Small intestine (tissue), 7 donors: ENCODE measurements around the gene ABR. TPM values are rescaled to one million over a fixed set of nuclear protein-coding genes. Genes with fewer than 3 reads are reported as not detected.
"Not testable (repeated sequence)": the region's sequence is repeated elsewhere in the genome, so short reads cannot be mapped to it uniquely, and the experiment has no call there.

ENCODE experiments used
- DNase-seq, 2 donors: peaks; one replicate each; pipeline versions ENCODE4 v3.0.0 to v3.0.0-alpha.2; 2013
- FAIRE-seq: peaks from 2 replicates; lab custom pipeline; 2012; peaks lifted over from hg19 to GRCh38; lab: Jason Lieb, UNC
- H3K27ac ChIP-seq, 3 donors: one replicate each; pipeline ENCODE4 v1.5.1; 2013; ENCODE audit warnings: low read length in 2 of 3, mild to moderate bottlenecking in 2 of 3, control low read depth in 1 of 3, inconsistent platforms in 1 of 3, low read depth in 1 of 3, moderate library complexity in 1 of 3
- H3K27me3 ChIP-seq, 3 donors: one replicate each; pipeline ENCODE4 v1.6.1; 2013; ENCODE audit warnings: low read length in 3 of 3, inconsistent platforms in 1 of 3; ENCODE audit not compliant: control insufficient read depth in 3 of 3, insufficient read depth in 3 of 3
- H3K36me3 ChIP-seq, 3 donors: one replicate each; pipeline ENCODE4 v1.6.1; 2013; ENCODE audit warnings: low read length in 3 of 3, inconsistent platforms in 1 of 3, low read depth in 1 of 3, mild to moderate bottlenecking in 1 of 3, moderate library complexity in 1 of 3; ENCODE audit not compliant: control insufficient read depth in 3 of 3, insufficient read depth in 2 of 3
- H3K4me1 ChIP-seq, 3 donors: one replicate each; pipeline ENCODE4 v1.6.1; 2013; ENCODE audit warnings: low read length in 2 of 3, inconsistent platforms in 1 of 3, low read depth in 1 of 3, mild to moderate bottlenecking in 1 of 3, moderate library complexity in 1 of 3; ENCODE audit not compliant: control insufficient read depth in 3 of 3, insufficient read depth in 2 of 3
- H3K4me3 ChIP-seq, 3 donors: one replicate each; pipeline ENCODE4 v1.5.1; 2013; ENCODE audit warnings: low read length in 3 of 3, control low read depth in 1 of 3, inconsistent platforms in 1 of 3, low read depth in 1 of 3, mild to moderate bottlenecking in 1 of 3, moderate library complexity in 1 of 3
- H3K9me3 ChIP-seq, 2 donors: one replicate each; pipeline ENCODE4 v1.6.1; 2013; ENCODE audit warnings: low read depth in 1 of 2, low read length in 1 of 2; ENCODE audit not compliant: control insufficient read depth in 2 of 2, insufficient read depth in 1 of 2
- WGBS, 3 donors: extraction: QIAGEN DNeasy Blood & Tissue Kit; methylation state at CpG; one replicate each; pipeline ENCODE4 v1.1.7; 2013; 5-methylcytosine and 5-hydroxymethylcytosine counted together
- polyA plus RNA-seq, 4 donors: library from polyadenylated mRNA; stranded (reverse) in 3 of 4; unstranded in 1 of 4; fragments of 200-250 nt in 3 of 4; fragments of 120-200 nt in 1 of 4; gene quantifications; one replicate each; pipeline versions ENCODE4 v1.2.1 to v1.2.3, GENCODE V29; 2013
- donor health status: healthy with polysubstance abuse.
- donor health status: control.
- donor health status: control.
- donor health status: Bipolar disorder and iron deficiency.
- donor health status: healthy.

Gene ABR
- polyA plus RNA-seq, 4 donors = 69.8 to 131 (median 83.5) TPM

DNA sequence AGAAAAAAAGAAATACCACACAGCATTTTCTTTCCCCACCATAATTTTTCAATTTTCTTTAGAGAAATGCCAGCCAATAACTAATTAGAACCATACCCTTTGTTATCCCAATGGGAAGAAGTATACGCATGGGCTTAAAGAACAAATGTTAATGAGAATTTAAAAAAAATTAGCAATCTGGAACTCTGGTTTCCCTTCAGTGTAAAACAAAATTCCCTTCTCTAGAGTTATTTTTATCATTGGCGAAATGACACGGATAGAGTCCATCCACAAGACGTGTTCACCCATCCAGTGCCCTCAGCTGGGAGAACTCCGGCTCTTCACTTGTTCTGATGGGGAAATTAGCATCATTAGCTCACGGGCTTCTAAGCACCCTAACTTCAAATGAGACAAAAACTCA, 203.5 kb downstream of the ABR start:
- FAIRE-seq (no peak), DNase-seq (no peak)
- WGBS, 3 donors = 79 to 86% (median 84%) methylated on average over 6 of the region's 6 CpGs
- Histone ChIP-seq H3K27me3 (peaks cover 0 to 27% (median 5%) of the 10 kb centered on the region in 3 donors), H3K27ac (no peak overlapping the region), H3K36me3 (peaks cover 0 to 2% (median 0%) of the 10 kb centered on the region in 3 donors), H3K4me1 (peaks cover 0 to 12% (median 0%) of the 10 kb centered on the region in 3 donors), H3K9me3 (peaks cover 0 to 2% of the 10 kb centered on the region in 2 donors), H3K4me3 (no peak overlapping the region)

GRCh38 chr17:975371-975915, 204.3 kb downstream of the ABR start:
- Histone ChIP-seq H3K4me3 (no peak overlapping the region), H3K27ac (no peak overlapping the region), H3K4me1 (peaks cover 0 to 8% (median 0%) of the 10 kb centered on the region in 3 donors), H3K36me3 (peaks cover 0 to 2% (median 0%) of the 10 kb centered on the region in 3 donors), H3K27me3 (peaks cover 0 to 32% (median 5%) of the 10 kb centered on the region in 3 donors), H3K9me3 (peaks cover 0 to 2% of the 10 kb centered on the region in 2 donors)
- DNase-seq (no peak), FAIRE-seq (no peak)
- 48 to 66% (median 54%) methylated on average over 5 of the region's 5 CpGs for WGBS, 3 donors

DNA sequence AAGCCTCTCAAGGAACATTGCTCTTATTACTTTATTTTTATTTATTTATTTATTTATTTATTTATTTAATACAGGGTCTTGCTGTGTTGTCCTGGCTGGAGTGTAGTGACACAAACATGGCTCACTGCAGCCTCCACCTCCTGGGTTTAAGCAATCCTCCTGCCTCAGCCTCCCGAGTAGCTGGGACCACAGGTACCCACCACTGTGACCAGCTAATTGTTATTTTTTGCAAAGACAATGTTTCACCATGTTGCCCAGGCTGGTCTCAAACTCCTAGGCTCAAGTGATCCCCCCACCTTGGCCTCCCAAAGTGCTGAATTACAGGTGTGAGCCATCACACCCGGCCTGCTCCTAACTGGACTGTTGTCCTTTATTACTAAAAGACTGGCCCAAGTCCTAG, 205.0 kb downstream of the ABR start:
- H3K27ac ChIP-seq, FAIRE-seq, H3K9me3 ChIP-seq, DNase-seq, H3K4me1 ChIP-seq, H3K4me3 ChIP-seq, H3K36me3 ChIP-seq: not testable (repeated sequence)
- 67 to 84% (median 82%) methylated on average over 2 of the region's 2 CpGs for WGBS, 3 donors
- peaks cover 0 to 39% (median 5%) of the 10 kb centered on the region in 3 donors for H3K27me3 ChIP-seq

GRCh38 chr17:973053-973452, 206.7 kb downstream of the ABR start:
- 67 to 77% (median 68%) methylated on average over 12 of the region's 12 CpGs for WGBS, 3 donors
- H3K4me3 ChIP-seq = no peak overlapping the region
- DNase-seq = no peak
- H3K27ac ChIP-seq = no peak overlapping the region
- H3K4me1 ChIP-seq = peaks cover 0 to 4% (median 0%) of the 10 kb centered on the region in 3 donors
- H3K9me3 ChIP-seq = peaks cover 0 to 4% of the 10 kb centered on the region in 2 donors
- H3K36me3 ChIP-seq = peaks cover 0 to 2% (median 0%) of the 10 kb centered on the region in 3 donors
- no peak for FAIRE-seq
- peaks cover 0 to 40% (median 5%) of the 10 kb centered on the region in 3 donors for H3K27me3 ChIP-seq

GRCh38 chr17:971861-972260, 207.9 kb downstream of the ABR start:
- 82 to 92% (median 87%) methylated on average over 14 of the region's 14 CpGs for WGBS, 3 donors
- H3K4me3 ChIP-seq, FAIRE-seq, H3K9me3 ChIP-seq, H3K4me1 ChIP-seq, DNase-seq, H3K27ac ChIP-seq, H3K36me3 ChIP-seq: not testable (repeated sequence)
- H3K27me3 ChIP-seq = peaks cover 0 to 29% (median 3%) of the 10 kb centered on the region in 3 donors

- Histone ChIP-seq H3K36me3 (peaks cover 0 to 2% (median 0%) of the 10 kb centered on the region in 3 donors), H3K9me3 (peaks cover 0 to 4% of the 10 kb centered on the region in 2 donors), H3K4me3 (no peak overlapping the region), H3K4me1 (peaks cover 0 to 2% (median 0%) of the 10 kb centered on the region in 3 donors), H3K27me3 (peaks cover 0 to 24% (median under 1%) of the 10 kb centered on the region in 3 donors), H3K27ac (peak overlapping the region in 1 of 3 donors; percentile 57)
- FAIRE-seq = no peak
- no peak for DNase-seq
- WGBS, 3 donors = 39 to 54% (median 42%) methylated on average over 9 of the region's 9 CpGs
Measured at GRCh38 chr17:970364-970763, 209.4 kb downstream of the ABR start.

DNA sequence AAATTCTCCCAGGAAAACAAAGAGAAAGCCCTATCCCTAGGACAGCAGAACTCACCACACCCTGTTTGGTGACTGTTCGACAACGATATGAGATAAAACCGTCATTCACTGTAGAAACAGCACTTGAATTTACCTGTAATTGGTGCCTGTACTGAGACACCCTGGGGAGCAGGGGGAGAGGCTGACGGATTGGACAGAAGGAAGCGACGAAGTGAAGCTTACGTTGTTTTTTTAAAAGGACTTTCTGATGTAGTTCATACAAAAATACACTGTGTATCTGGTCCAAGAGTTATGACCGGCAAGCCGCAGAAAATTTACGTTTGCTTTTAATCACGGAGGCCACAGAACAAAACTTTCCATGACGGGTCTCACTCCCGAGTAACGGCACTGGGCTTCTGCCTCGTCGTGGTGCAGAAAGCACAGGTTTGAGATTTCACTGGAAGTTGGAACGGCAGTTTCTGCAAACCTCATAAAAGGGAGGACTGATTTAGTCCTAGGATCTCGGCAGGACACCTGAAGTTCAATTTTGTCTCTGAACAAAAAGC, 209.9 kb downstream of the ABR start:
- Histone ChIP-seq H3K9me3 (peaks cover 0 to 4% of the 10 kb centered on the region in 2 donors), H3K27me3 (peaks cover 0 to 22% (median 0%) of the 10 kb centered on the region in 3 donors), H3K36me3 (peaks cover 0 to 2% (median 0%) of the 10 kb centered on the region in 3 donors), H3K4me1 (peaks cover 0 to 2% (median 0%) of the 10 kb centered on the region in 3 donors), H3K27ac (peak overlapping the region in 1 of 3 donors; percentile 57), H3K4me3 (no peak overlapping the region)
- no peak for DNase-seq
- 19 to 32% (median 29%) methylated on average over 18 of the region's 18 CpGs for WGBS, 3 donors
- FAIRE-seq = no peak

DNA sequence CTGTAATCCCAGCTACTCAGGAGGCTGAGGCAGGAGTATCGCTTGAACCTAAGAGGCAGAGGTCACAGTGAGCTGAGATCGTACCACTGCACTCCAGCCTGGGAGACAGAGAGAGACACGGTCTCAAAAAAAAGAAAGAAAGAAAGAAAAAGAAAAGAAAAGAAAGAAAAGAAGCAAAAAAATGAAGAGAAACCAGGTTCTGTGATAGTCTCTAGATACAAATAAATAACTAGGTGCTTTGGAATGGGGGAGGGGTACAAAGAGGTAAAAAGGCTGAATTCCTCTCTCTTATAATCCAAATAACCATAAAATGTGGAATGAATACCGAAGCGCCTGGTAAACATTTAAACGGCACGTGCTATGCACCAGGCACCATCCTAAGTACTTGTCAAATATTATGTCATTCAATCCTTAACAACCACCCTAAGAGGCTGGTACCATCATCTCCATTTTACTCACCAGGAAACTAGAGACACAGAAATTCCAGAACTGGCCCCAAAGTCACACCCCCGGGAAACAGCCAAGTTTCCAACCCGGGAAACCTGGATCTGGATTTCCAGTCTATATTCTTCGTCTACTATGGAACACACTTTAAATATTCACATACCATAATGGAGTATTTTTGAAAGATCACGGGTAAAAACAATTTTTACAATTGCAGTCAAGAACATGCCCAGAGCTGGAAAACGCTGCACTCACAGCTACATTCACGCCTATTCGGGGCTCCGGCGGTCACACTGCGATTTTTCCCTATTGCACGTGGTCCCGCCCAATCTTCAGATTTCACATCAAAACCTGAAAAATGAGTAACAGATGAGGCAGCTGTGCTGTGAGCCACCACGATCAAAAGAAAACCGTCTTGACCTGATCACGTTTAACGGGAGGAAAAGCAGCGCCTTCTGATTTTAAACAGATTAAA, 210.7 kb downstream of the ABR start:
- 55 to 69% (median 58%) methylated on average over 24 of the region's 24 CpGs for WGBS, 3 donors
- peaks cover 0 to 2% (median 0%) of the 10 kb centered on the region in 3 donors for H3K36me3 ChIP-seq
- H3K27me3 ChIP-seq = peaks cover 0 to 22% (median 0%) of the 10 kb centered on the region in 3 donors
- H3K9me3 ChIP-seq = peaks cover 0 to 4% of the 10 kb centered on the region in 2 donors
- H3K4me1 ChIP-seq = peaks cover 0 to 2% (median 0%) of the 10 kb centered on the region in 3 donors
- peak overlapping the region in 1 of 3 donors; percentile 57 for H3K27ac ChIP-seq
- no peak for DNase-seq
- H3K4me3 ChIP-seq = no peak overlapping the region
- FAIRE-seq = no peak
